Muscle of leg (tissue), 11 donors: ENCODE data around the gene MLLT3. TPM values are rescaled to one million over a fixed set of nuclear protein-coding genes. Genes with fewer than 3 reads are reported as not detected.
A peak's percentile ranks its signal among the peaks of the same experiment; 100 is the strongest.

Experiments used
- DNase-seq: peaks from one replicate; pipeline ENCODE4 v3.0.0; 2013
- H3K27ac ChIP-seq: one replicate; pipeline ENCODE4 v1.5.1; 2013; ENCODE audit warnings: mild to moderate bottlenecking, low read length, control low read depth
- H3K27me3 ChIP-seq: one replicate; pipeline ENCODE4 v1.6.1; 2013; ENCODE audit warnings: low read length; ENCODE audit not compliant: control insufficient read depth, insufficient read depth
- H3K36me3 ChIP-seq: one replicate; pipeline ENCODE4 v1.6.1; 2013; ENCODE audit warnings: low read length; ENCODE audit not compliant: control insufficient read depth, insufficient read depth
- H3K4me1 ChIP-seq: one replicate; pipeline ENCODE4 v1.6.1; 2013; ENCODE audit warnings: low read length; ENCODE audit not compliant: control insufficient read depth, insufficient read depth
- H3K4me3 ChIP-seq: one replicate; pipeline ENCODE4 v1.5.1; 2013; ENCODE audit warnings: low read length, control low read depth
- H3K9me3 ChIP-seq: replicated peaks from 2 replicates; pipeline ENCODE4 v1.6.1; 2013; ENCODE audit warnings: low read depth, low read length; ENCODE audit not compliant: control insufficient read depth
- WGBS: methylation state at CpG from one replicate; pipeline ENCODE4 v1.1.5; 2013; ENCODE audit warnings: missing lambda C conversion rate; ENCODE audit not compliant: insufficient coverage; 5-methylcytosine and 5-hydroxymethylcytosine counted together
- polyA plus RNA-seq, 8 donors: library from polyadenylated mRNA; unstranded; fragments of 120-200 nt; gene quantifications; one replicate each; pipeline versions ENCODE4 v1.2.1 to v1.2.3, GENCODE V29; 2013; ENCODE audit warnings: inconsistent platforms in 1 of 8, low replicate concordance in 1 of 8; ENCODE audit not compliant: insufficient read length in 8 of 8, insufficient read depth in 1 of 8
- total RNA-seq: library from RNA; stranded (reverse); fragments of 120-200 nt; gene quantifications from one replicate; pipeline ENCODE4 v1.2.4, GENCODE V29; 2013

The MLLT3 gene
- total and polyA plus RNA-seq, 9 donors: 61.9 to 101 (median 84.5) TPM

- Histone ChIP-seq H3K27me3 (no peaks in the 10 kb centered on the region), H3K27ac (no peak overlapping the region), H3K4me1 (no peaks in the 10 kb centered on the region), H3K9me3 (no peaks in the 10 kb centered on the region), H3K36me3 (no peaks in the 10 kb centered on the region), H3K4me3 (no peak overlapping the region)
- WGBS: 100% methylated on average over 2 of the region's 4 CpGs
- DNase-seq: no peak
Measured at GRCh38 chr9:20550326-20550725, 72.0 kb downstream of the MLLT3 start.

- H3K9me3 ChIP-seq: no peaks in the 10 kb centered on the region
- no peaks in the 10 kb centered on the region for H3K36me3 ChIP-seq
- no peak overlapping the region for H3K4me3 ChIP-seq
- DNase-seq: no peak
- no peak overlapping the region for H3K27ac ChIP-seq
- H3K4me1 ChIP-seq: no peaks in the 10 kb centered on the region
- no CpG with 5 or more reads among the region's 3 CpGs for WGBS
- no peaks in the 10 kb centered on the region for H3K27me3 ChIP-seq
Measured at GRCh38 chr9:20549053-20549452, 73.2 kb downstream of the MLLT3 start.

GRCh38 chr9:20545023-20545622, 77.2 kb downstream of the MLLT3 start:
- Histone ChIP-seq H3K36me3 (no peaks in the 10 kb centered on the region), H3K4me3 (no peak overlapping the region), H3K27ac (no peak overlapping the region), H3K27me3 (no peaks in the 10 kb centered on the region), H3K9me3 (peaks cover 8% of the 10 kb centered on the region), H3K4me1 (no peaks in the 10 kb centered on the region)
- no peak for DNase-seq
- WGBS: no CpG with 5 or more reads among the region's 3 CpGs

- peaks cover 14% of the 10 kb centered on the region for H3K9me3 ChIP-seq
- no peak overlapping the region for H3K4me3 ChIP-seq
- H3K36me3 ChIP-seq: no peaks in the 10 kb centered on the region
- H3K27ac ChIP-seq: no peak overlapping the region
- no peak for DNase-seq
- no peaks in the 10 kb centered on the region for H3K4me1 ChIP-seq
- WGBS: 100% methylated on average over 2 of the region's 5 CpGs
- H3K27me3 ChIP-seq: no peaks in the 10 kb centered on the region
Measured at GRCh38 chr9:20540169-20540863, 82.0 kb downstream of the MLLT3 start.

- no peak overlapping the region for H3K27ac ChIP-seq
- DNase-seq: no peak
- peaks cover 14% of the 10 kb centered on the region for H3K9me3 ChIP-seq
- H3K4me1 ChIP-seq: no peaks in the 10 kb centered on the region
- no peak overlapping the region for H3K4me3 ChIP-seq
- no peaks in the 10 kb centered on the region for H3K27me3 ChIP-seq
- no CpG with 5 or more reads among the region's 1 CpG for WGBS
- no peaks in the 10 kb centered on the region for H3K36me3 ChIP-seq
Measured at GRCh38 chr9:20538956-20539355, 83.3 kb downstream of the MLLT3 start.

- peaks cover 14% of the 10 kb centered on the region for H3K9me3 ChIP-seq
- H3K27ac ChIP-seq: no peak overlapping the region
Measured at GRCh38 chr9:20538092-20538491, 84.2 kb downstream of the MLLT3 start.

GRCh38 chr9:20537294-20537693, 85.0 kb downstream of the MLLT3 start:
- peaks cover 4% of the 10 kb centered on the region for H3K4me1 ChIP-seq
- peaks cover 14% of the 10 kb centered on the region for H3K9me3 ChIP-seq
- no peaks in the 10 kb centered on the region for H3K27me3 ChIP-seq
- no peak overlapping the region for H3K4me3 ChIP-seq
- no peaks in the 10 kb centered on the region for H3K36me3 ChIP-seq
- no peak overlapping the region for H3K27ac ChIP-seq
- WGBS: no CpG with 5 or more reads among the region's 2 CpGs
- DNase-seq: no peak

More at GRCh38 chr9:20538092-20538491, 84.2 kb downstream of the MLLT3 start:
- H3K36me3 ChIP-seq: no peaks in the 10 kb centered on the region
- H3K4me3 ChIP-seq: no peak overlapping the region
- no peaks in the 10 kb centered on the region for H3K4me1 ChIP-seq
- DNase-seq: no peak
- no peaks in the 10 kb centered on the region for H3K27me3 ChIP-seq

- 35% methylated on average over 2 of the region's 4 CpGs for WGBS
- H3K9me3 ChIP-seq: no peaks in the 10 kb centered on the region
- no peaks in the 10 kb centered on the region for H3K36me3 ChIP-seq
- no peak overlapping the region for H3K4me3 ChIP-seq
- H3K27ac ChIP-seq: no peak overlapping the region
- no peaks in the 10 kb centered on the region for H3K27me3 ChIP-seq
- peak; percentile 15 for DNase-seq
- H3K4me1 ChIP-seq: peaks cover 4% of the 10 kb centered on the region
Measured at GRCh38 chr9:20532584-20532983, 89.7 kb downstream of the MLLT3 start.

GRCh38 chr9:20529837-20530236, 92.5 kb downstream of the MLLT3 start:
- no peak overlapping the region for H3K27ac ChIP-seq
- H3K4me3 ChIP-seq: no peak overlapping the region
- no peaks in the 10 kb centered on the region for H3K36me3 ChIP-seq
- no peak for DNase-seq
- H3K4me1 ChIP-seq: peaks cover 4% of the 10 kb centered on the region
- H3K9me3 ChIP-seq: no peaks in the 10 kb centered on the region
- no peaks in the 10 kb centered on the region for H3K27me3 ChIP-seq
- WGBS: no CpG with 5 or more reads among the region's 2 CpGs

- Histone ChIP-seq H3K27ac (no peak overlapping the region), H3K4me1 (peaks cover 4% of the 10 kb centered on the region), H3K9me3 (no peaks in the 10 kb centered on the region), H3K36me3 (no peaks in the 10 kb centered on the region), H3K27me3 (no peaks in the 10 kb centered on the region), H3K4me3 (no peak overlapping the region)
- DNase-seq: no peak
- 80% methylated on average over 2 of the region's 5 CpGs for WGBS
Measured at GRCh38 chr9:20528253-20528652, 94.0 kb downstream of the MLLT3 start.
